B cell (primary cell): ENCODE results near the gene NTSR2.

ENCODE experiments used
- CTCF ChIP-seq: fragments of 200-600 bp; IDR thresholded peaks from one replicate; pipeline ENCODE4 v1.8.0; 2022; ENCODE audit warnings: antibody characterized with exemption, mild to moderate bottlenecking
- EZH2 ChIP-seq: IDR thresholded peaks from 2 replicates; pipeline ENCODE4 v1.6.1; 2012; ENCODE audit warnings: borderline replicate concordance, low read depth, mild to moderate bottlenecking, moderate library complexity, low read length; ENCODE audit not compliant: insufficient read depth, poor library complexity, severe bottlenecking

GRCh38 chr2:11667194-11667593 lies 2.8 kb downstream of the NTSR2 start:
- no peak for TF ChIP-seq CTCF
- TF ChIP-seq EZH2 = no peak
